ENCODE data around the gene CRTC2. TPM values are rescaled to one million over a fixed set of nuclear protein-coding genes. Genes with fewer than 3 reads are reported as not detected.
A peak's percentile ranks its signal among the peaks of the same experiment; 100 is the strongest.

The CRTC2 gene
- total RNA-seq, 1 donor = 6.6 TPM

GRCh38 chr1:153946622-153947241, 11.7 kb downstream of the CRTC2 start, which contains the start of gene DENND4B:
Gene DENND4B (minus strand): TSS chr1:153946718. CDS start chr1:153944374, 2,344 bp downstream.
- peak; percentile 93 for TF ChIP-seq CTCF (IDR thresholded peaks at IDR 0.05; ENCODE audit: insufficient read depth, low read length)
- DNase-seq (ENCODE audit: low read depth) = peak; percentile 66
- H3K4me3 ChIP-seq (ENCODE audit: low read depth, low read length) = peak within 1 kb of the TSS; percentile 86

DNA sequence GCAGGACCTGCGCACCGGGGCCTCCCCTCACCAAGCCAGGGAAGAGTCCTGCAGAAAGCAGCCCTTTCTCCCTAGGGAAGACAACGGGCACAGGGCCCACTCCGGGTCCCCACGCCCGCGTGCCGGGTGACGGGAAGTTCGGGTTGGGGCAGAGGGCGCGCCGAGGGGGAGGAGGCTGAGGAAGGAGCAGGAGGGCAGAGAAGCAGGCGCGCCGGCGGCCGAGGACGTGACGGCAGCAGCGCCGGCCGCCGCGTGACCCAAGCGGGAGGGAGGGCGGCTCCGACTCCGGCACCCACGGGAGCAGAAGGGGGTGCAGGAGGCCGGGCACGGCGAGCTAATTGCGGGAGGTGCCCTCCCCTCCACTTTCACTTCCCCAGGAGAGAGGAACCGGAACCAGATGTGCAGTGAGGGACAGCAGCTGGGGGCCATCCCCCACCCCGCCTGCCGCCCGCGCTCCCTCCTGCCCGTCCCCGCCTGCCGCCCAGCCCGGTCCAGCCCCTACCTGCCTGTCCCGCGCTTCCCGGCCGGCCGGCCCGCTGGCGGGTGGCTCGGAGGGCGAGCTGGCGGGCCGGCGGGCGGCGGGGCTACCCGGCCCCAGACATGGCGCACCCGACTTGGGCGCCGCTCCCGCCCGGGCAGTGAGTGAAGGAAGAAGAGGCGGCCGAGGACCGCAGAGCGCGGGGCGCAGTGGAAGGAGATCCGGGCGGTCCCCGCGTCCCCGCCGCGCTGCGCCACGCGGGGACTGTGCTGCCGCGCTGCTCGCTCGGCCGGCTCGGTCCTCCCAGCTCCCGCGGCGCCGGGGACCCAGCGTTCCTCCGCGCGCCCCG, 12.4 kb downstream of the CRTC2 start:
- peak; percentile 65 for DNase-seq (ENCODE audit: low read depth)
- no peak for TF ChIP-seq CTCF (IDR thresholded peaks at IDR 0.05; ENCODE audit: insufficient read depth, low read length)
- H3K4me3 ChIP-seq (ENCODE audit: low read depth, low read length) = peak overlapping the region; percentile 86

DNA sequence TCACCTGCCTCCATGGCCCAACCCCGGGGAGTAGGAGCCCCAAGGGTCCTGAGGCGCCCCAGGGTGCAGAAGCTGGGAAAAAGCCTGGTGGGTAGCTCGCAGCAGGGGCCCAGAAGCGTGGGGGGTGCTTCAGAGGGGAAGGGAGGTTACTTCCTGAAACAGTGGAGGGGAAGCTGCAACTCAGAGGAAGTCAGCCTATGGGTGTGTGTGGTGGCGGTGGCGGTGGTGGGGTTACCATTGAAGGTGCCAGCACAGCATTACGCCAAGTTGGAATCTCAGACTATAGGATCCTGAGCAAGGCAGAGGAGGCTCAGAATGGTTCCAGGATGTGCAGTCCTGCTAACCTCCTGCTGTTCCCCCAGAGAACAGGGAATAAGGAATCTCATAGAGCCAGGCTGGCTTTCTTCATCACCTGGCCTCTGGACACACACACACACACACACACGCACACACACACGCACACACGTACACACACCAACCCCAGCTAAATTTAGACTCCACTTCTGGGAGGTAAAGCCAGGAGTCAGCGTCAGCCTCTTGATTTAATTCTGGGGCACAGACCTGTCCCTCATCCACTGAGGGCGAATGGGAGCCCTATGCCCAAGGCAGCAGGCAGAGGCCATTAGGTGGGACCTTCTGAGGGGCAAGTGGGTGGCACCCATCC, 13.1 kb downstream of the CRTC2 start:
- DNase-seq (ENCODE audit: low read depth) = peak; percentile 60
- H3K4me3 ChIP-seq (ENCODE audit: low read depth, low read length) = peak overlapping the region; percentile 86
- TF ChIP-seq CTCF (IDR thresholded peaks at IDR 0.05; ENCODE audit: insufficient read depth, low read length) = no peak

DNA sequence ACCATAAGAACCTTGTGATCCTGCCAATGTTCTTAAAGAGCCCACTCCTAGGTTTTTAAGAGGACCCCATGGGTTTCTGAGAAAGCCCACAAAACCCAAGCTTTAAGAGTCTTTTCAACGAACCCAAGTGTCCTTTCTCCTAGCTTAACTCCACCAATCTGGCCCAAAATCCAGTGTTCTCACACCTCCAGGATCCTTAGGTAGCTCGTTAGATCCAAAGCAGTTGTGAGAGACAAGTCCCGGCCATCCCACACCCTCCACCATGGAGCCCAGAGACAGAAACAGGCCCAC, 13.6 kb downstream of the CRTC2 start:
- TF ChIP-seq CTCF (IDR thresholded peaks at IDR 0.05; ENCODE audit: insufficient read depth, low read length) = no peak
- DNase-seq (ENCODE audit: low read depth) = no peak
- H3K4me3 ChIP-seq (ENCODE audit: low read depth, low read length) = peak overlapping the region; percentile 86

GRCh38 chr1:153944005-153944826, 14.2 kb downstream of the CRTC2 start:
- DNase-seq (ENCODE audit: low read depth) = no peak
- no peak for TF ChIP-seq CTCF (IDR thresholded peaks at IDR 0.05; ENCODE audit: insufficient read depth, low read length)

GRCh38 chr1:153942766-153943549, 15.5 kb downstream of the CRTC2 start:
- H3K4me3 ChIP-seq (ENCODE audit: low read depth, low read length) = no peak overlapping the region
- DNase-seq (ENCODE audit: low read depth) = no peak
- TF ChIP-seq CTCF (IDR thresholded peaks at IDR 0.05; ENCODE audit: insufficient read depth, low read length) = no peak

More at GRCh38 chr1:153944005-153944826, 14.2 kb downstream of the CRTC2 start:
- H3K4me3 ChIP-seq (ENCODE audit: low read depth, low read length) = no peak overlapping the region

Measured in fibroblast of the aortic adventitia (primary cell).